Esophagus mucosa (tissue), 1 donor: ENCODE results near the gene KLC3. TPM values are rescaled to one million over a fixed set of nuclear protein-coding genes. Genes with fewer than 3 reads are reported as not detected.
A peak's percentile ranks its signal among the peaks of the same experiment; 100 is the strongest.

ENCODE experiments used
- ATAC-seq: fragments of 200-7000 bp; cut with Tn5 transposase; one replicate; pipeline ENCODE4 v1.9.1; 2020
- total RNA-seq: library from RNA; stranded (reverse); gene quantifications from one replicate; pipeline ENCODE4 v1.2.4, GENCODE V29; 2023
- donor health status: DM: yes; HTN: yes; CAD: no.

Gene KLC3
- total RNA-seq, 1 donor from 2014 or later = 17.5 TPM

DNA sequence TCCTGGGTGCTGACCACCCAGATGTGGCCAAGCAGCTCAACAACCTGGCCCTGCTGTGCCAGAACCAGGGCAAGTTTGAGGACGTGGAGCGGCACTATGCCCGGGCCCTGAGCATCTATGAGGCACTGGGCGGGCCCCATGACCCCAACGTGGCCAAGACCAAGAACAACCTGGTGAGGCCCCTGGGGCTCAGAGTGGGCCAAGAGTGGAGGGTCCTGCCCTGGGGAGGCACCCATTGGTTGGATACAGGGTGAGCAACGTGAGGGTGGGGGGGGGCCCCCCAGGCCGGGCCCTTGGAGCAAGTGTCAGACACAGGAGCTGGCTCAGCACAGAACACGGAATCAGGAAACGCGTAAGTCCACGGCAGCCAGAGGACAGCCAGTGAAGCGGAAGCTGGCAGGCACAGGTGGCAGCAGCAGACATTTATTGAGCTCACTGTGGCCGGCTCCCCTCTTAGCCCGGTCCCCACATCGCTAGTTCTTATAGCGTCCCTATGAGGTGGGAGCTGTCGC, 8.9 kb downstream of the KLC3 start:
- no peak for ATAC-seq

DNA sequence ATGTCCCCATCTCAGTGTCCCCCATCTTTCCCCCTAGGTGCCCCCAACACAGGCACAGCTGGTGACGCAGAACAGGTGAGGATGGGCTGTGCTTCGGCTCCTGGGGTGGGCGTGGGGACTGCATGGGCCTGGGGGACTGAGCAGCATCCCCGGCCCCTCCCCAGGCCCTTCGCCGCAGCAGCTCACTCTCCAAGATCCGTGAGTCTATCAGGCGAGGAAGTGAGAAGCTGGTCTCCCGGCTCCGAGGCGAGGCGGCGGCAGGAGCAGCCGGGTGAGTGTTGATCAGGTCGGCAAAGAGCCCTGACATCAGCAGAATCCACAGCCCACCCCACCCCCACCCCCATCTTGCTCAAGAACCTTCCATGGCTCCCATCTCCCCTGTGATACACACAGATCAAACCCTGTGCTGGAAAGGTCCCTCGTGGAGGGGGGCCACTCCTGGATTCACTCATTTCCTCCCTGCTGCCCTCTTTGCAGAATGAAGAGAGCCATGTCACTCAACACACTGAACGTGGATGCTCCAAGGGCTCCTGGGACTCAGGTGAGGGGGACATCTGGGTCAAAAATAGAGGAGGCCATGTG, 10.0 kb downstream of the KLC3 start:
- ATAC-seq = no peak

DNA sequence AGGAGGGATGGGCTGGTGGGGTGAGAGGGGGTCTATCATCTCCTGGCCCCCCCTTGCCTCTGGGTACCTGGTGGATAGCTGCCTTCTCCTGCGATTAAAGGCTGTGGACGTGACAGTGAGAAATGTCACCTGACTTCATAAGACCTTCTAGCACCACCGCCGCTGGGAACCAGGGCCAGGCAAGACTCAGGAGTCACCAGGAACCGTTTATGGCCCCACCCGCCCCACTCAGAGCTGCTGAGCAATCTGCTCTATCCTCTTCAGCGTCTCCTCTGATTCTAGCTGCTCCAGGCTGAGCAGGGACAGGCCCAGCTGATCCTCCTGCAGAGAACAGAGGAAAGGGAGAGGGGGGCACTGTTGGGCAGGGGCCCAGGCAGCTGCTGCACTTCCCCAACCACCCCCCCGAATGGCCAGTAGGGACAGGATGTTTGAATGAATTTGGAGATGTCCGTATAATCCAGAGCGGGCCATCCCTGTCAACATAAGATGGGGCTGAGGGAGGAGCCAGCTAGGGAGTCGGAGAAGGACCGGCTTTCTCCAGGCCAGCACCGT, 10.9 kb downstream of the KLC3 start:
- peak; percentile 10 for ATAC-seq

DNA sequence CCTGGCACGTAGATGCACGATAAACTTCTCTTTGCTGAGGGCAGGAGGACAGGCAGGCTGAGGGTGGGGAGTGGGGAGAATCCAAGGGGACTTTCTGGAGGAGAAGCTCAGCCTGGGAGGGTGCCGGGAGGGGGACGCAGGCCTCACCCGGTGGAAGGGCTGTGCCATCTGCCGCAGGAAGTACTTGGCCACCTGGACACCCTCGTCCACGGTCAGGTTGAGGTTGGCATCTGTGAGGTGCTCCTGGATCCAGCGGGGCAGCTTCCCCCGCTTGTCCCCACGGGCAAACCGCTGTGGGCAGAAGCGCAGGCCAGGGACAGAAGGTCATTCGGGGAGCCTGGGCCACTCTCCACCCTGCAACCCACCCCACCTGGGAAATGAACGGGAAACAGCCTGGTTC, 11.5 kb downstream of the KLC3 start:
- no peak for ATAC-seq

DNA sequence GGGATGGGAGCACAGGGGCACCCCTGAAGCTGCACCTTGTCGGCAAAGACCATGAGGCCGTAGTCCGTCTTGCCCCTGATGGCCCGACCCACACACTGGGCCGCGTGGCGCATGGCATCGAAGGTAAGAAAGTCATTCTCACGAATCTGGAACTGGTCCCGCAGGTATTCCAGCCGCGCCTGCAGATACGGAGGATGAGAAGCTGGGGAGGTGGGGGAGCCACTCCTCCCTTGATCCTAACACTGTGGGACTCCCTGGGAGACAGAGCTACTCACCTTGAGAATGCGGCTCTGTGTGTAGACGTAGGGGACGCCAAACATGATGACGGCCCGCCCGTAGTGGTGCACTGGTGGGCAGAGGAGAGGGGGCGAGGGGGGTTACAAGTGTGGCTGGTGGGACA, 11.9 kb downstream of the KLC3 start:
- ATAC-seq = no peak

DNA sequence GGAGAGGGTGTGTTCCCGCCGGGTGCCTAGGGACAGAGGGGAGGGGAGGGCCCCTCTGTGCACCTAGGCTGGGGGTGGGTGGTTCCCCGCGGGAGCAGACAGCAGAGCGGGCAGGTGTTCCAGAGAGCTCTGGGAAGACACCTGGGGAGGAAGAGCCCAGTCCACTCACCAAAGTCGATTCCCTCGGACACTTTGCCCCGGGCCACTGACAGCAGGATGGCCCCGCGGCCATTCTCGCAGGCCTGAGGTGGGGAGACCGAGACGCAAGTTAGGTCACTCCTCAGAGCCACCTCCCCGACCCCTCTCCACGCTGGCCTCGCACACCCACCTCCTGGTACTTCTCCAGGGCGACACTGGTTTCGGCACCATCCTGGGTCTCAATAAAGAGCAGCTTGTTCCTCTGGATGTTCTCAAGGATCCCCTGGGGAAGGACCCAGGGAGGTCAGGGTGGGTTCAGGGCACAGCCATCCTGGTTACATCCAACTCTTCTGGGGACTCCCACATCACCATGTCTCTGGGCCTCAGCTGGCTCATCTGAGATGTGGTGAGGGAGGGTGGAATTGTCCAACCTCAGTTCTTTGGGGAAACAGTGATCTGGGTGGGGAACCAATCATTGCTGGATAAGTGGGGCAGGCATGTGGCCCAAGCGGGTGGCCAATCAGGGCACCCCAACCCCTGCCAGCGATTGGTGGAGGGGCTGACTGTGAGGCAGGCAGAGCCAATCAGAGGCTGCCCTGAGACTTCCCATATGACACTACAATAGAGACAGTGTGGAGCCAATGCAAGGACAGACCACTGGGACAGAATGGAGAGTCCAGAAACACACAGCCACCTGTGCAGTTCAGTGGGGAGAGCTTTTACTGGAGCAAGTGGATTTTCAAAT, 12.6 kb downstream of the KLC3 start:
- ATAC-seq = no peak

DNA sequence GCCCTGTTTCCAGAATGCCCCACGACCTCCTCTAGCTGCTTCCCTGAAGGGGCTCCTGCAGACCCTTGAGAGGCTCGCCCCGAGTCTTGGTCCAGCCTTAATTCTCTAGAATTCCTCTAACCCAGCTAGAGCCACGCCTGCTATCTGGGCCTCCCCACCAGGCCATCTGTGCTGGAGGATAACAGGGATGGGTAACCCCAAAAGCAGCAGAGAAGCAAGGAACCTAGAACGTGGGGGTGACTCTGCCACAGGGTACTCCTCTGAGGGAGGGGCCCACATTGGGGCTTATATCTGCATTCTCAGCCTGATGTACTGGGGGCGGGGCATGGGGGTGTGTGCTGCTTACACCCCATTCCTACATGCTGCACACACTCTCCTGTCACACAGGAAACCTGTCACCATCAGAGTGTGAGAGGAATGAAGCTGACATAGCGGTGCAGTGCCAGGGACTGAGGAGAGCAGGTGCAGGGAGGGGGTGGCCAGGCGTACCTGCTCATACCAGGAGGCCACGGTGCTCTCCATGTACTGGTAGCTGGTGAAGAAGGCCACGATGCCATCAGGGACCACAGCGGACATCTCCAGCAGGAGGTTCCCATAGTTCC, 13.8 kb downstream of the KLC3 start:
- no peak for ATAC-seq

DNA sequence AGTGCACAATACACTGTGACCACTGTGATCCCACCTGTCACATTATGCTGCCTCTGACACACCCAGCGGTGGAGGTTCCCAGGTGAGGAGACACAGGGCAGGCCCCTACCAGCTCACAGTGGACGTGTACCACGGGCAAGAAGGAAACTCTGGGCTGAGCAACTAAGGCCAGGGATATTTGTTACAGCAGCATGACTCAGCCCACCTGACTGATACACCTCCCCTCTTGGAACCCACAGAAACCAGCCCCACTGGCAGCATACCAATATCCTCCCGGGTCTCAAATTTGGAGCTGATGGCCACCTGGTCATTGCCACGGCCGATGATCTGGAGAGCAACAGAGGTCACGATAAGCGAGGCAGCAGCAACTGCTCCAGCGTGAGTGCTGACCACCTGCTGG, 14.9 kb downstream of the KLC3 start:
- no peak for ATAC-seq

DNA sequence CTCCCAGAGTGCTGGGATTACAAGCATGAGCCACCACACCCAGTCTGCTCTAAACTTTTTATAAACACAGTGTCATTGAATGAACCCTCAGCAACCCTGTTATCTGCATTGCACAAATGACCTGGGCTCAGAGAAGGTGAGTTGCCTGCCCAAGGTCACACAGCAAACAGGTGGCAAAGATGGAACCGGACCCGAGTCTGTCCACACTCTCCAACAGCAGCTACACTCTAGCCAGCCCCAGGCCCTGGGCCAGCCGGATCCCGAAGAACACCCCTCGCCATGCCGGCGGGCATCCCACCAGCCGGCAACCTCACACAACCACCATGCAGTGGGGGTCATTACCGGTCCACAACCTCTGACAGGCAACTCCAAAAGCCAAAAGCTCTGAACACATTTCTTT, 15.4 kb downstream of the KLC3 start:
- ATAC-seq = no peak

DNA sequence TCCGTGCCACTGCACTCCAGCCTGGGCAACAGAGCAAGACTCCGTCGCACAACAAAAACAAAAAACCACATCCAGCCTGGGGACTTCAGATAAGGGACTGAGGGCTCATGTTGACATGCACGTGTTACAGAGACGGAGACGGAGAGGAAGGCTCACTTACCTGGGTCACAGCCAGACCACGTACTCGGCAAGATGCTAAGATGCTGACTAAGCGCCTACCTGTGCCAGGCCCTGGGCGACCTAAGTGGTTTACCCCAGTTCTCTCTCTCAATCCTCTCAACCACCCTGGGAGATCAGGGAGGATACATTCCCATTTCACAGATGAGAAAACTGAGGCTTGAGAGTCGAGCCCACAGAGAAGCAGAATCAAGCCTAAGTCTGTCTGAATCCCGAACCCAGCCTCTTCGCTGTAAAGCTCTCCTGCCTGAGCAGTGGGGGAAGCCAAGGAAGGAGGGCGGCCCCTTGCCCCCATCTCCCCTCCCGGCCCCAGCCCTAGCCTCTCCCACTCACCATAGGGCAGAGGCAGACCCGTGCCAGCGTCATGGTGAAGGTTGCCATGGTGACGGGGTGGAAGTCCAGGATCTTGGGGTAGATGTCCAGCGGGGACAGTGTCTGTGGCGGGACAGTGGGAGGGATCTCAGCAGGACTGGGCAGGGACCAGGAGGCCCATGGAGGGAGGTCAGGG, 16.4 kb downstream of the KLC3 start:
- no peak for ATAC-seq

DNA sequence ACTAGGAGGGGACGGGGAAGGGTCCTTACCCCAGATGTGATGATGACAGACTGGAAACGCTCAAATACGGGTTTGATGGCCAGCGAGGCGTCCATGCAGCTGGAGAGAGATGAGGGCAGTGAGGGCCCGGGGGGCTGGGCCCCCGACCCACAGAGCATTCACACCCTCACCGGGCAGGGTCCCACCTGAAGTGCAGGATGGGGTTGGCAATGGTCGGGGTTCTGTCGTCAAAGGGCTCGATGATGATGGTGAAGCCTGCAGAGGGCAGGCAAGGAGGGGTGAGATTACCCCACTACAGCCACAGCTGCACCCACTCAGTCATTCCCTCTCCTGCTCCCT, 16.9 kb downstream of the KLC3 start:
- ATAC-seq = no peak

DNA sequence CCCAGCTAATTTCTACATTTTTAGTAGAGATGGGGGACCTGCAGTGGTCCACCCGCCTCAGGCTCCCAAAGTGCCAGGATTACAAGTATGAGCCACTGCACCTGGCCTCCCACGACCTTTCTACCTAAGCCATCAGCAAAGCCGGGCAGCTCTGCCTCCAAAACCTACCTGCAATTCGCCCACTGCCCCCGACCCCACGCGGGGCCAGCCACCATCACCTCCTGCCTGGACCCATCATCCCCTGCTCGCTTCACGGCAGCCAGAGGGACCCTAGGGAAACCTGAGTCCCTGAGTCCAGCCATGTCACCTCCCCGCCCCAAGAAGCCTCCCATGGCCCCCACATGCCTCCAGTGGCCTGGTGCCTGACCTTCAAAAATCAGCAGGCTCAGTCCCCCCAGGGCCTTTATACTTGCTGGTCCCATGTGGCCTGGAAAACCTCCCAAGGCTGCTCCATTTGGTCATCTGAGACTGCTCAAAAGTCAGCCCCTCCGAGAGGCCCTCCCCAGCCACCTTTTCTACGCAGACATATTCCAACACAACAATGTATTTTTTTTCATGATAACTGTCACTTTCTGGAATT, 17.8 kb downstream of the KLC3 start:
- no peak for ATAC-seq

DNA sequence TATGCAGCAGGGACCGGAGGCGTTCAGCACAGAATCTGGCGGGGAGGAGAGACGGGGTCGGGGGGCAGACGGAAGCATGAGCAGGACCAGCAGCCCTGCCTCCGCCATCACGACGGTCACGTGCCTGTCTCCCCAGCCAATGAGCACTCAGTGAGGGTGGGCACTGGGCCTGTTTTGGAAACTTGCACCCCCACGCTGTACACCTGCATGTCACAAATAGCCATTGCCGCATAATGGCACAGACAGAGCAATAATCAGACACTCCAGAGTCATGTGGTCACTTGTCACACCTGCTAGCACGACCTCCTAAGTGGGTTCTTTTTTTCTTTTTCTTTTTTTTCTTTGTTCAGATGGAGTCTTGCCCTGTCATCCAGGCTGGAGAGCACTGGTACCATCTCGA, 21.1 kb downstream of the KLC3 start:
- no peak for ATAC-seq

DNA sequence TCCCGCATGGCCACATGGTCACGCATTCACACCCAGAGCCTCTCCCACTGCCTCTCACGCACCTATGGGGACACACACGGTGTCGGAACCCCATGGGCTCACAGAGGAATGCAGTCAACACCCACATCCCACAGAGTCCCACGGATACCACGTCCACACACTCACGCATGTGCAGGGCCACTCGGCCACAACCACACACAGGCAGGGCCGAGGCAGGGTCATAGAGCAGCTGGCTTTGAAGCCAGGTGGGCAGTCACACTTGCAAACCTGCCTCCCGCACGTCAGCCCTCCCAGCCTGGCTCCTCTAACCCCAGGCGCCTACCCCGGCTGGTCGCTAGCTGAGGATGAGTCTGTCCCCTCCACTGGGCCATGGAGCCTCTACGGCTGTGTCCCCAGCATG, 21.7 kb downstream of the KLC3 start:
- no peak for ATAC-seq

DNA sequence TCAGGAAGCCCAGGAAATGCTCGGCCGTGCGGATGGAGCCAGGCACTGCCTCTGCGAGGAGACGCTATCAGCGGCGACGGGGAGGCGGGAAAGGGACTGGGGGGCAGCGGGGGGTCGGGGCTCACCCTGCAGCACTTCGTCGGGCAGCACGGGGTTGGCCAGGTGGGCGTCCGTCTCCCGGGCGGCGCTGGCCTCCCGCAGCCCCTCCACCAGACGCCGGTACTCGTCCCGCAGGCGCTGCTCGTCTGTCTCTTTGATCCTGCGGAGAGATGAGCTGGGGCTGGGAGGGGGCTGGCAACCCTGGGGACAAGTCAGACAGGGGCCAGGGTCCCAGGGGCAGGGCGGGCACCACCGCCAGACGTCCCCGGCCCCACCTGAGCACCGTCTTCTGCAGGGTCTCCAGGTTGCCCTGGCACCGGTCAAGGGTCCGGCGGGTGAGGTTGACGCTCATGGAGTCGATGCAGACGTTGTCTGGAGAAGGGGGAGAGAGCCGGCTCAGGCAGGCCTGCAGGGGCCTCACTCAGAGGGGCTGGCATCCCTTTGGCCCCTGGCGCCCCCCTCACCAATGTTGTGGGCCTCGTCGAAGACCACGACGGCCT, 23.4 kb downstream of the KLC3 start:
- ATAC-seq = no peak

DNA sequence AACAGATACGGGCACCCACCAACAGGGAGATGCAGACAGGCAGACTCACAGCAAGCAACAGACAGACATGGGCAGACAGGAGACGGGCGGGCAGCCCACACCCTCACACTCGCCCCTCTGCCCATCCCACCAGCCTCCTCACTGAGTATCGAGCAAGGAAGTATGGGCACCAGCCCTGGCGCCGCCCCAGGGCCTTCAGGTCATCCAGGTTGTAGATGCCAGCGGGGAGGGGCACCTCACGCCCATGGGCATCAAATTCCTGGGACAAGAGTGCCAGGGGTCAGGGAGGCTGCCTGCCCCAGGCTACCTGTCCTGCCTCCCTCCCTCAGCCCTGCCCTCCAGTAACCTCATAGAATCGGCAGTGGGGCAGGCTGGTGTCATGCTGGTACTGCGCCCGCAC, 24.1 kb downstream of the KLC3 start:
- no peak for ATAC-seq

DNA sequence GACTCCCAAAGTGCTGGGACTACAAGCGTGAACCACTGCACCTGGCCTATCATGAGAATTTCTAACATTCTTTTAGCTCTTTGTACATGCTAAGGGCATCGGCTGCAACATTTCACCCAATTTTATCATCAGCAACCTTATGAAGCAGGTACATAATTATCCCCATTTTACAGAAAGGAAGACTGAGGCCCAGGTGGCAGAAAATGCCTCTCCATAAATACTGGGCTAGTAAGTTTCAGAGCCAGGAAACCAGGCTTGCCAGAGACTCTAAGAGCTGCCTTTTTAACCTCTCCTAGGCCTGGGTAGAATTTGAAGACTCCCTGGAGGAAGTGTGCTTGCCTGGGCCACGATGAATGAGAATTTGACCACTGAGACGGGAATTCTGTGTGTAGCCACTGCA, 27.6 kb downstream of the KLC3 start:
- ATAC-seq = no peak

DNA sequence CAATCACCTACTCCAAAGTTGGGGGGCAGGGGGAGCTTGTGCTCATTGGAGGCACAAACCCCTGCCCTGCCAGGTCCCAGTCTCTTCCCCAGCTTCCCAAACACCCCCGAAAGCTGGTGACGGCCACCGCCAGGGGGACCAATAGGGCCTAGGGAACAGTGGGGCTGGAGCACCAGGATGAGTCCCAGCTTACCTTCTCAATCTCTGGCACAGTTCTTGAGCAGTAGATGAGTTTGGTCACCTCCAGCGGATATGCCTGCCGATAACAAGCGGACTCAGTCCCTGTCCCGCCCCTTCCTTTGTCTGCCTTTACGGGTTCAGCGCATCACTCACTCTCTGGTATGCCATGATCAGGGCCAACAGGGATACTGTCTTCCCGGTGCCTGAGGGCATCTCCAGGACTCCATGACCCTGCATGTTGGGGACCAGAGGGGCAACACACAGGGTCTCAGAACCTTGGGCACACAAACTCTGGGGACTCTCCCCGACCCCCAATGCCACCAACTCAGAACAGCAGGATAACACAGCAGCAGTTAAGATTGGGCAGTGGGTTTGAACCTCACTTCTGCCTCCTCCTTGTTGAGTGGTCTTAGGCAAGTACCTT, 28.3 kb downstream of the KLC3 start:
- no peak for ATAC-seq

DNA sequence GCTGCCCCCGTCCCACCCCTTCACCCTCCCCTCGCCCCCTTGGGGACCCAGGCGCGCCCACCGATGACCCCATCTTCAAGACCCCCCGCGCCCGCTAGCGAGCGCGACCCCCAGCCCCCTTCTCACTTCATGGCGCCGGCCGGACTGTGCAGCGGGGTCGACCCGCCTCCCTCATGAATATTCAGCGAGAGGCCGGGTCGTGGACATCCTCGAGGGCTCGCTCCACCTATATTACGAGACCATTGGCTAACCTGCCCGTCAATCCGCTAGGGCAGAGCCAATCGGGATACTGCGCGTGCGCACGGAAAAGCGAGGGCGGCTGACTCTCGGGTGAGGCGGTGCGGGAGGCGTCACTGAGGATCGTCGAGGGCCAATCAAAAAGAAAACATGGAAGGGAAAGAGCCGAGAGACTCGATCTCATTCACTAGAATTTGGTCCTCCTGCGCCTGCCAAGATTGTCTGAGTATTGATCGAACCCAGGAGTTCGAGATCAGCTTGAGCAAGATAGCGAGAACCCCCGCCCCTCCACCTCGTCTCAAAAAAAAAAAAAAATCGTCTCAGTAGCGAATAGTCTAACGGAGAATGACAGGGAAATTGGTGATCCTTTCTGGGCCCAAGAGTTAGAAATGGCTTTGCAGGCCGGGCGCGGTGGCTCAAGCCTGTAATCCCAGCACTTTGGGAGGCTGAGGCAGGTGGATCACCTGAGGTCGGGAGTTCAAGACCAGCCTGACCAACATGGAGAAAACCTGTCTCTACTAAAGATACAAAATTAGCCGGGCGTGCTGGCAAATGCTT, 30.1 kb downstream of the KLC3 start, which contains the start of gene ERCC2:
Gene ERCC2 (minus strand): TSS at position 164 of the 795 bp plus-strand sequence. CDS start 33 bp downstream, at position 131.
- ATAC-seq = peak; percentile 98

DNA sequence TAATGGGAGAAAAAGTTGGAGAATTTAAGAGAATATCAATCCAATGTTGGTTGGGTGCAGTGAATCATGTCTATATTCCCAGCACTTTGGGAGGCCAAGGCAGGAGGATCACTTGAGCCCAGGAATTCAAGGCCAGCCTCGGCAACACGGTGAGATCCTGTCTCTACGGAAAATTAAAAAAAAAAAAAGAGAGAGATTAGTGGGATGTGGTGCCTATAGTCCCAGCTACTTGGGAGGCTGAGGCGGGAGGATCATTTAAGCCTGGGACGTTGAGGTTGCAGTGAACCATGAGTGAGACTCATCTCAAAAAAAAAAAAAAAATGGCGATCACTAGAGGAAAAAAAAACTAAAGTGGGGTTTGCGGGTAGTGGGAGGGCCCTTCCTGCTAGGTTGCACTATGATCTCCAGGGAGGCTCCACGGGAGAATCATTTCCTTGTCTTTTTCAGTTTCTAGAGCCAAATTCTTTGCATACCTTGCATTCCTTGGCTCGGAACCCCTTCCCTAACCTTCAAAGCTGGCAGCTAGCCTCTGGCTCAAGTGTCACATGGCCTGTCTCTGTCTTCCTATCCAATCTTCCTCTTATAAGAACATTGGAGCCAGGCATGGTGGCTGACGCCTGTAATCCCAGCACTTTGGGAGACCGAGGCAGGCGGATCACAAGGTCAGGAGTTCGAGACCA, 35.6 kb downstream of the KLC3 start:
- peak; percentile 3 for ATAC-seq
